H1 (cell line): ENCODE measurements around the gene BRS3. TPM values are rescaled to one million over a fixed set of nuclear protein-coding genes. Genes with fewer than 3 reads are reported as not detected.

ENCODE experiments used
- BACH1 ChIP-seq: IDR thresholded peaks from 2 replicates; pipeline ENCODE4 v1.6.1; 2012; ENCODE audit warnings: low read length, improper control_type of control experiment
- E2F6 ChIP-seq: IDR thresholded peaks from 2 replicates; pipeline ENCODE4 v1.6.1; 2012; ENCODE audit warnings: inconsistent platforms
- HDAC6 ChIP-seq: IDR thresholded peaks from one replicate; pipeline ENCODE4 v1.7.1; 2012; ENCODE audit warnings: low read depth, mild to moderate bottlenecking, inconsistent platforms, low read length, moderate library complexity
- MAFK ChIP-seq: IDR thresholded peaks from 2 replicates; pipeline ENCODE4 v1.6.1; 2012; ENCODE audit warnings: low read depth, mild to moderate bottlenecking, improper control_type of control experiment, low read length
- POU5F1 ChIP-seq: IDR thresholded peaks from 2 replicates; pipeline ENCODE4 v1.6.1; 2011; ENCODE audit warnings: low read depth, mild to moderate bottlenecking, low read length, moderate library complexity
- SRF ChIP-seq: IDR thresholded peaks from 2 replicates; pipeline ENCODE4 v1.6.1; 2011; ENCODE audit warnings: mild to moderate bottlenecking, low read depth, low read length, moderate library complexity
- polyA plus RNA-seq, 7 experiments: library from polyadenylated mRNA; depleted of rRNA in 3 of 7; stranded (reverse) in 5 of 7; unstranded in 2 of 7; fragments of >200 nt in 5 of 7; fragments of 200-250 nt in 2 of 7; gene quantifications; 1 replicate in 5 of 7; 2 replicates in 1 of 7; 4 replicates in 1 of 7; pipeline versions ENCODE4 v1.2.1 to v1.2.3, GENCODE V29; 2011 to 2013; ENCODE audit warnings: missing spikeins in 2 of 7, mixed read lengths in 2 of 7
- total RNA-seq: library from RNA; stranded (reverse); fragmentation: NEBNext Ultra II Directional; extraction: Animal tissue kit (Norgen Biotek cat#: 25700); gene quantifications from 2 replicates; pipeline ENCODE4 v1.2.1, GENCODE V29; 2021

BRS3 gene
- total and polyA plus RNA-seq, 2 of the 8 experiments (the other 6 are each of a cell fraction or from before 2014, with no cell fraction given), result not detected

DNA sequence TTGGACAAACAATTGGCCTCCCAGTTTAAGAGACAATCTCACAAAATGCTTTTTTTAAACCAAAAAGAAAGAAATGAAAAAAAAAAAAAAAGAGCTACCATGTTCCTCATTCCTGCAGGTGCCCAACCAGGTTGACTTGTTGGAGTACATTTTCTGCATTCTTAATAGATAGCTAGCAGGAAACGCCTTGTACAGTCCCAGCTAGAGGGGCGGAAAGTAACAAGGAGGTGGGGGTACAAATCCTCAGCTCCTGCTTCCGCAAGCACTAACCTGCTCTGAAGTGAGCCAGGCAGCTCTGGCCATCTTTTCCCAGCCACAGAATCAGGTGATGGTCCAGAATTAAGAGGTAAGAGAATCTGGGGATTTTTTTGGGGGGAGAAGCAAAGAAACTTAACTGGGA is 44.2 kb downstream of the BRS3 start, which contains the start of gene VGLL1 (continued):
- TF ChIP-seq MAFK (no peak), POU5F1 (no peak), SRF (no peak), BACH1 (no peak), HDAC6 (no peak), E2F6 (no peak)
